Skin of body (tissue), 2 donors: ENCODE measurements around the gene SPDYA. TPM values are rescaled to one million over a fixed set of nuclear protein-coding genes. Genes with fewer than 3 reads are reported as not detected.

Experiments used
- DNase-seq: peaks from one replicate; lab custom pipeline; 2025; lab: John Stamatoyannopoulos, UW
- total RNA-seq: library from RNA; depleted of rRNA; stranded (reverse); fragments of >200 nt; gene quantifications from one replicate; pipeline ENCODE4 v1.2.3, GENCODE V29; 2014

The SPDYA gene
- total RNA-seq, 1 donor from 2014 or later, result 3.3 TPM

DNA sequence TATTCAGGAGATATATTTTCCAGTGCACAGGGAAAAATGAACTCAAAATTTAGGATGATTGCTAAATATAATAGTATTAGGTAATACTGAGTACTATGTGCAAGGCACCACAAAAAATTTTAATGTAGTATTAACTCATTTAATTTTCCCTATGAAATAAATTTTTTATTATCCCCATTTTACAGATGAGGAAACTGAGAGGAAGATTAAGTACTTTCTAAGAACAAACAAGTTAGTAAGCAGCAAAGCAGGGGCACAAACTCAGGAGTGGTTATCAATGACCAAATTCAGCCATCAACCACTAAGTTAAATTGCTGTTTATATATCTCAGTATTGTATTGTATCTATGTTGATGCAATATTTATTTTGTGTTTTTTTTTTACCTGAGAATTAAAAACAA is 14.2 kb downstream of the SPDYA start:
- no peak for DNase-seq

DNA sequence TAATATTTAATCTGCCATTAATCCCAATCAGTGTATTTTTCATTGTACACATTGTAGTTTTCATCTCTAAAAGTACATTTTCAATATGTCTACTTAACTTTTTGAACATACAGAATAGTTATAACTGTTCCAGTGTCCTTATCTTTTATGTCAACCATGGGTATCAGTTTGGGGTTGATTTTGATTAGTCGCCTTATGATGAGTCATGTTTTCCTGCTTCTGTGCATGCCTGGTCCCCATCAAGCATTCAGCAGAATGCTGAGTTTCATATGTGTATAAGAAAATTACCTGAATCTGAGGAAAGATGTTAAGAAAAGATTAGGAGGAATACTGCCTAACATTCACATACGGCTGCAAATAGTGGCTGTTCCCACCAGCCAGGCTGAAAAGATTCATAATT is 17.7 kb downstream of the SPDYA start:
- no peak for DNase-seq

- DNase-seq, result no peak
Measured at GRCh38 chr2:28833740-28834470, 23.3 kb downstream of the SPDYA start.

- DNase-seq, result no peak
Measured at GRCh38 chr2:28835781-28836180, 25.1 kb downstream of the SPDYA start.

GRCh38 chr2:28838971-28839370 is 28.3 kb downstream of the SPDYA start:
- DNase-seq, result no peak

GRCh38 chr2:28842042-28842441 is 31.4 kb downstream of the SPDYA start:
- DNase-seq, result no peak

DNA sequence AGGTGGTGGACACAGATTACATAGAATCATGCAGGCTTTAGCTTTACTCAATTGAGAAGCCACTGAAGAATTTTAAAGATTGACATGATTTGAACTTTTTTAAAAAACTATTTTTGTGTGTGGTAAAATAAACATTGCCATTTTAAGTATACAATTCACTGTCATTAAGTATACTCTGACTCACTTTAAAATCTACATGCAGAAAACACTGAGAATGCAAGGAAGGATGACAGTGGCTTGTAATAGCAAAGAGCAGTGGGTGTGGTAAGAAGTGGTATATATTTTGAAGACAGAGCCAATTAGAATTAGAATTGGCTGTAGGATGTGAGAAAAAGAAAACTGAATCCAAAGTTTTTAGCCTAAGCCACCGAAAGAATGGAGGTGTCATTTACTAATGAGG is 44.6 kb downstream of the SPDYA start:
- DNase-seq, result no peak

DNA sequence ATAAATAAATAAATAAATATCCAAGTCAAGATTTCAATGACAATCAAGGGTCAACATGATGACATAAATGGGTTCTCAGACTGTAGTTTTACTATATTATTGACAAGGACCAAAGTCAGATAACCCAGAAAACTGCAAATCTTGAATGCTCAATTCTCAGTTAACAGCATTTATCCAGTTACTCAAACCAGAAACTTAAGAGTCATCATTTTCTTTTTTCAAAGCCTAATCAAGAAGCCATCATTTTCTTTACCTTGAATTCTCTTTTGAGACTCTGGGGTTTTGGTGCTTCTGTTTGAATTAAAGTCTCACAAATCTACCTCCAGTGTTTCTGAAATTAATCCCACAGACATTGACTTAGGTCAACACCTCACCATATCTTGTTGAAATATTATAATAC is 45.3 kb downstream of the SPDYA start:
- DNase-seq, result no peak

DNA sequence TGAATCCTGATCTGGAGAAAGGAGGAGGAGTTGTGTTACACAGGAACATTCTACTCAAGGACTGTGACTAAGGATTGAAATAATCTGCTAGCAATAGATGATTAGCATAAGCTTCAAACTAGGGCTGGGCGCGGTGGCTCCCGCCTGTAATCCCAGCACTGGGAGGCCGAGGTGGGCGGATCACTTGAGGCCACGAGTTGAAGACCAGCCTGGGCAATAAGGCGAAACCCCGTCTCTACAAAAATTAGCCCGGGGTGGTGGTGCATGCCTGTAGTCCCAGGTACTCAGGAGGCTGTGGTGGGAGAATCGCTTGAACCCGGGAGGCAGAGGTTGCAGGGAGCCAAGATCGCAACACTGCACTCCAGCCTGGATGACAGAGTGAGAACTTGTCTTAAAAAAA is 58.0 kb downstream of the SPDYA start:
- no peak for DNase-seq

- no peak for DNase-seq
Measured at GRCh38 chr2:28869494-28870145, 59.0 kb downstream of the SPDYA start.

DNA sequence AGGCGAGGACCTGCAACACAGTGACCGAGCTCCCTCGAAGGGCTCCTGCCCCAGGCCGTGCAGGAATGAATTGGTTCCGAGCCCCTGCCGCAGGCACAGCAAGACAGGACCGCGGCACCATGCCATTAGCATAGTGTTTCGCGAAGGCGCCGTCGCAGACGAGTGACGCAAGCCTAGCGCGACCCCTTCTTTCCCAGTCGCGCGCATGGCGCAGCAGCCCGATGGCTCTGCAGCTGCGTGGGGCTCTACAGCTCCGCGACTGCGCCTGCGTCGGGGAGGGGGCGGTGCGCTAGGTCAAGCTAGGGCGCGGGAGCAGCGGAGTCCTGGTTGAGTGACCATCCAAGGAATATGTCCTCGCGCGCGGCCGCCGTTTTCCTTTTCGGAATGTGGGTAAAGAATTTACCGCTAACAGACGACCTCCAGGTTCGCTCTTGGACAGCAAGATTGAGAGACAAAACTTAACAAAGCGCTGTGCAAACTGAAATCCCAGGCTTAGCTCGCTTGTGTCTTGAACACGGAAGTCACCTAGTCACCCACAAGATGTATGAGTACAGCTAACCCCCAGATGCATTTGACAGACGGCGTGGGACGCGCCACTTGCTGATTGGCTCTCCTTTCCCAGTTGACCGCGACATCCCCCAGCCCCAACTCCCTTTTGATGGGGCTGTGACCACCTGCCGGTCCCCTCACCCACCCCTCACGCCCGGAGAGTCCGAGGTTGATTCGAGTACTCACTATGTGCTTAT is 59.7 kb downstream of the SPDYA start, which contains the start of gene TRMT61B:
TSS of gene TRMT61B (minus strand) at position 164 of the 746 bp plus-strand sequence. CDS start at position 132, 32 bp downstream.
- peak; percentile 94 for DNase-seq

- DNase-seq, result no peak
Measured at GRCh38 chr2:28871620-28872019, 61.0 kb downstream of the SPDYA start.

- no peak for DNase-seq
Measured at GRCh38 chr2:28880193-28880592, 69.6 kb downstream of the SPDYA start.

DNA sequence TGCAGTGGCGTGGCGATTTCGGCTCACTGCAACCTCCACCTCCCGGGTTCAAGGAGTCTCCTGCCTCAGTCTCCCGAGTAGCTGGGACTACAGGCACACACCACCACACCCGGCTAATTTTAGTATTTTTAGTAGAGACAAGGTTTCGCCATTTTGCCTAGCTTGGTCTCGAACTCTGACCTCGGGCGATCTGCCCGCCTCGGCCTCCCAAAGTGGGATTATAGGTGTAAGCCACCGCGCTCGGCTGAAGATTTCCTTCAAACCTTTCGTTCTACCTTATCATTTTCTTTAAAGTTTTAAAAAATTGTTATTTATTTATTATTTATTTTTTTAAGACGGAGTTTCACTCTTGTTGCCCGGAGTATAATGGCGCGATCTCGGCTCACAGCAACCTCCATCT is 82.9 kb downstream of the SPDYA start:
- DNase-seq, result no peak

GRCh38 chr2:28894470-28895188 is 84.0 kb downstream of the SPDYA start, which contains the start of gene WDR43:
Gene WDR43, plus strand, starts transcription at chr2:28894667. Its CDS starts 32 bp downstream, at chr2:28894699.
- DNase-seq, result peak; percentile 98

DNA sequence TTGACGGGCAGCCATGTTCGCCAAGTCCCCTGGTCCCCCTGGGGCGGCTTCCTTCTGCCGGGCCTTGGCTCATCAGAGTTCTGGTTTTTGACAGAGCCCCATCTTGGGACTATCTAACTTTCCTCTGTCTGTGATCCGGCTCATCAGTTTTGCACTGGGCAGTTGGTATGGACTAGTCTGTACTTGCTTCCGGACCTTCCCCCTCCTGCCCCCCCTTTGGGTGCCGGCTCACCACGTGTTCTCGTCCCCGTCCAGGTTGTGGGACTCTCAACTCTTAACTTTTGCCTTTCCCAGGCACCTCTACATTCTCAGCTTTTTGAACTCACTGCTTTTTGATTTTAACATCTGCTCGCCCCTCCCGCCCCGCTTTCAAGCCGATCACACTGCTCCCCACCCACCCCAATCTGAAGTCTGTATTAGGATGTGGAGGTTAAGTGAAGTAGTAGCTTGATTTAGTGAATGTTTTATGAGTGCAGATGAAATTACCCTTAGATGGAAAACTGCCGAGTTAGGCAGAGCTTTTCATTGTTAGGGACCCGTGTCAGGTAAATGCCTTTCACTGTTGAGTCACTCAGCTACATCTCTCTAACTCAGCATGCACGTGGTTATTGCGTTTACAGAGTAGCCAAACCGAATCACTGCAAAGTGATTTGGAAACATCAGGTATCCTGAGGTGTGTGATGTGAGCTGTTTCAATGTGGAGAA is 84.7 kb downstream of the SPDYA start:
- peak; percentile 28 for DNase-seq

DNA sequence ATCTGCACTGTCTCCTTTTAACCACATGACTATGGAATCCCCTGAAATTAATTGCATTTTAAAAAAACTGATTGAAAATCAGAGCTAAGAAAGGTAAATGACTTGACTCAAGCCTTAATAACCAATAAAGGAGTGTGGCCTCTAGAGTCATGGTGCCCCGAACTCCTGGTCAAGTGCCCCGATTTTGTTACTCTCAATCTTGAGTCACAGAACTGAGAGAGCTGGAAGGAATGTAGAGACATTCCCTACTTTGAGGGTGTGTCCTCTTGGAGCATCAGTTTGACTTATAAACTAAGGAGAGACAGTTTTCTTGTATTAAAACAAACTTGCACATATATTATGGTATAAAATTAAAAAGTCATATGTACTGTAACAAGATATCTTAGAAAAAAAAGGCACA is 86.3 kb downstream of the SPDYA start:
- DNase-seq, result no peak

GRCh38 chr2:28898048-28898447 is 87.4 kb downstream of the SPDYA start:
- DNase-seq, result no peak
